Subcutaneous abdominal adipose tissue (tissue), 5 donors: ENCODE results near the gene HOXA2.

ENCODE experiments used
- H3K27ac ChIP-seq: one replicate; pipeline ENCODE4 v1.7.0; 2013; ENCODE audit warnings: low read depth, mild to moderate bottlenecking, inconsistent platforms, low read length, moderate library complexity
- H3K27me3 ChIP-seq, 5 donors: one replicate each; pipeline ENCODE4 v1.7.0; 2013; ENCODE audit warnings: low read length in 5 of 5, inconsistent platforms in 1 of 5; ENCODE audit not compliant: control insufficient read depth in 5 of 5, insufficient read depth in 4 of 5
- H3K36me3 ChIP-seq, 5 donors: one replicate each; pipeline ENCODE4 v1.7.0; 2013; ENCODE audit warnings: low read length in 5 of 5; ENCODE audit not compliant: control insufficient read depth in 5 of 5, insufficient read depth in 5 of 5
- H3K4me1 ChIP-seq, 5 donors: one replicate each; pipeline ENCODE4 v1.7.0; 2013; ENCODE audit warnings: low read length in 5 of 5, mild to moderate bottlenecking in 3 of 5, moderate library complexity in 1 of 5; ENCODE audit not compliant: control insufficient read depth in 5 of 5, insufficient read depth in 5 of 5
- H3K4me3 ChIP-seq, 5 donors: one replicate each; pipeline ENCODE4 v1.7.0; 2013; ENCODE audit warnings: low read length in 5 of 5, low read depth in 1 of 5
- H3K9ac ChIP-seq, 5 donors: one replicate each; pipeline ENCODE4 v1.7.0; 2013; ENCODE audit warnings: low read length in 5 of 5, mild to moderate bottlenecking in 4 of 5, moderate library complexity in 3 of 5
- H3K9me3 ChIP-seq, 5 donors: one replicate each; pipeline ENCODE4 v1.7.0; 2013; ENCODE audit warnings: low read length in 5 of 5; ENCODE audit not compliant: control insufficient read depth in 5 of 5
- donor health status: healthy.
- donor health status: healthy.
- donor health status: healthy.
- donor health status: healthy.
- donor health status: healthy.

Gene HOXA2

GRCh38 chr7:27146491-27147198 is 44.2 kb upstream of the HOXA2 start:
- H3K27ac ChIP-seq, result peak overlapping the region; percentile 95
- peak overlapping the region; percentile 62 to 90 (median 65) for H3K4me3 ChIP-seq
- peak overlapping the region in 4 of 5 donors; percentile 41 to 74 (median 61) for H3K9ac ChIP-seq
- H3K9me3 ChIP-seq, result no peaks in the 10 kb centered on the region
- peaks cover 0 to 7% (median 0%) of the 10 kb centered on the region in 5 donors for H3K27me3 ChIP-seq
- H3K4me1 ChIP-seq, result peaks cover 11 to 91% (median 87%) of the 10 kb centered on the region in 5 donors
- H3K36me3 ChIP-seq, result peaks cover 0 to 22% (median 16%) of the 10 kb centered on the region in 5 donors

GRCh38 chr7:27145914-27146412 is 43.5 kb upstream of the HOXA2 start:
- H3K9me3 ChIP-seq, result no peaks in the 10 kb centered on the region
- peak overlapping the region; percentile 95 for H3K27ac ChIP-seq
- H3K4me3 ChIP-seq, result peak overlapping the region in 2 of 5 donors; percentile 36 to 37
- peaks cover 4 to 25% (median 16%) of the 10 kb centered on the region in 5 donors for H3K36me3 ChIP-seq
- peak overlapping the region in 1 of 5 donors; percentile 8 for H3K9ac ChIP-seq
- H3K27me3 ChIP-seq, result peaks cover 0 to 4% (median 0%) of the 10 kb centered on the region in 5 donors
- peaks cover 9 to 88% (median 87%) of the 10 kb centered on the region in 5 donors for H3K4me1 ChIP-seq

- peaks cover 4 to 25% (median 16%) of the 10 kb centered on the region in 5 donors for H3K36me3 ChIP-seq
- peak overlapping the region in 3 of 5 donors; percentile 24 to 37 (median 36) for H3K4me3 ChIP-seq
- peak overlapping the region in 2 of 5 donors; percentile 10 to 35 for H3K9ac ChIP-seq
- peaks cover 0 to 4% (median 0%) of the 10 kb centered on the region in 5 donors for H3K27me3 ChIP-seq
- H3K27ac ChIP-seq, result peak overlapping the region; percentile 95
- peaks cover 9 to 89% (median 86%) of the 10 kb centered on the region in 5 donors for H3K4me1 ChIP-seq
- H3K9me3 ChIP-seq, result no peaks in the 10 kb centered on the region
These were observed 42.9 kb upstream of the HOXA2 start for GRCh38 chr7:27145165-27145913.

- peak overlapping the region in 2 of 5 donors; percentile 24 to 37 for H3K4me3 ChIP-seq
- peaks cover 4 to 25% (median 16%) of the 10 kb centered on the region in 5 donors for H3K36me3 ChIP-seq
- no peaks in the 10 kb centered on the region for H3K9me3 ChIP-seq
- H3K27ac ChIP-seq, result peak overlapping the region; percentile 95
- peak overlapping the region in 2 of 5 donors; percentile 10 to 35 for H3K9ac ChIP-seq
- H3K27me3 ChIP-seq, result peaks cover 0 to 4% (median 0%) of the 10 kb centered on the region in 5 donors
- H3K4me1 ChIP-seq, result peaks cover 11 to 89% (median 86%) of the 10 kb centered on the region in 5 donors
These were observed 42.3 kb upstream of the HOXA2 start for GRCh38 chr7:27144781-27145164.

DNA sequence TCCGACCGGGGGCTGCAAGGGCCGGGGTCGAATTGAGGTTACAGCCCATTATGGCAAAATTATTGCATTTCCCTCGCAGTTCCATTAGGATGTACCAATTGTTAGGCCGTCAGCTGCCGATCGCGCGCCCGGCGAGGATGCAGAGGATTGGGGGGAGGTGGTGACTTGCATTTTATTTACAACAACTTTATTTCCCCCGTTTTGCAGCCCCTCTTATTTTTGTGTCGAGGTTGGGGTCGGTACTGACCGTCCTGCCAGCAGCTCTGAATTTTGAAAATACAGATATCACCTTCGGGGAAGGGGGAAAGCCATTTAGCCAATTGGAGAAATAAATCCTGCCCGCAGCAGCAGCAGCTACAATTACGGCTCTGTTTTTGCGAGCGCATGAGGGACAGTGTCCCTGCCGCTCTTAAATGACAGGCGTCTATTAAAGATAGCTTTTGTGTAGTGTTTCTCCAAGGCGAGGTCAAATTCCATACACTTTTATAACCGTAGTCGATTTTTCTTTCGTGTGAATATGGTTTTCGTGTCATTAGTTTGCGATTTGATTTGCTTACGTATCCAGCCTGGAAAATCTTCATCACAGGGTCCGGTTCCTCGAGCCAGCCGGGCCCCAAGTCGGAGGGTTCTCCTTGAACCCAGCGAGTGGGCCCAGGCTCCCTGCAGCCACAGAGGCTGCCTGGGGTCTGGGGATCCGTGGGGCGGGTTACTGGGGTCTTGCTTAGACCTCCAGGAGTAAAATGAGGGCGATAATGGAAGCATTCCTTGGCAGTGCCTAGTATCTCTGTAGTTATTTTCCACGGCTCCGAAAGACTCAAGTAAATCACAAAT is 41.7 kb upstream of the HOXA2 start:
- peak overlapping the region; percentile 95 for H3K27ac ChIP-seq
- H3K27me3 ChIP-seq, result peaks cover 0 to 4% (median 0%) of the 10 kb centered on the region in 5 donors

GRCh38 chr7:27143023-27143949 is 40.8 kb upstream of the HOXA2 start, which contains the start of gene HOXA5:
Gene HOXA5 (minus strand): TSS chr7:27143681. CDS start chr7:27143607, 74 bp downstream.
- H3K27me3 ChIP-seq, result peaks cover 0 to 3% (median 0%) of the 10 kb centered on the region in 5 donors
- H3K36me3 ChIP-seq, result peaks cover 4 to 27% (median 16%) of the 10 kb centered on the region in 5 donors
- H3K4me1 ChIP-seq, result peaks cover 7 to 88% (median 86%) of the 10 kb centered on the region in 5 donors
- peak within 1 kb of the TSS; percentile 69 to 84 (median 75) for H3K4me3 ChIP-seq
- H3K9ac ChIP-seq, result peak within 1 kb of the TSS; percentile 56 to 79 (median 76)
- peak within 1 kb of the TSS; percentile 95 for H3K27ac ChIP-seq
- H3K9me3 ChIP-seq, result no peaks in the 10 kb centered on the region

More for the DNA sequence above, 41.7 kb upstream of the HOXA2 start:
- H3K4me1 ChIP-seq, result peaks cover 9 to 88% (median 86%) of the 10 kb centered on the region in 5 donors
- H3K9ac ChIP-seq, result no peak overlapping the region
- no peaks in the 10 kb centered on the region for H3K9me3 ChIP-seq
- H3K4me3 ChIP-seq, result peak overlapping the region in 4 of 5 donors; percentile 55 to 84 (median 74)
- H3K36me3 ChIP-seq, result peaks cover 4 to 27% (median 16%) of the 10 kb centered on the region in 5 donors

DNA sequence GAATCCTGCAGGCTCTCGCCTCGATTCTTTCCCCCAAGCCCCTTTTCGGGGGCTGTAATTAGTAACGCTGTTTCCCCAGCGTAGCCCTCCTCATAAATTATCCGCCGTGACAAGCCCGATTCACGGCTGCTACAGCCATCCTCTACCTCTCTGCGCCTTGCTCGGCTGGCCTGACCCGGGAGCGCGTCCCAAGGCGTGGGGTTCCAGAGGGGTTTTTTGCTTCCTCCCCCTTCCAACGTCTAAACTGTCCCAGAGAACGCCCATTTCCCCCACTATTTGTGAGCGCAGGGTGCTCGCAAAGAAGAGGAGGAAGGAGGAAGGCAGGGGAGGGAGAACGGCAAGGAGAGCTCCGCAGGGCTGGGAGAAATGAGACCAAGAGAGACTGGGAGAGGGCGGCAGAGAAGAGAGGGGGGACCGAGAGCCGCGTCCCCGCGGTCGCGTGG is 40.1 kb upstream of the HOXA2 start:
- Histone ChIP-seq H3K4me3 (peak overlapping the region; percentile 69 to 84 (median 75)), H3K27me3 (no peaks in the 10 kb centered on the region), H3K27ac (peak overlapping the region; percentile 95), H3K9me3 (no peaks in the 10 kb centered on the region), H3K9ac (peak overlapping the region; percentile 56 to 79 (median 76)), H3K36me3 (peaks cover 4 to 27% (median 16%) of the 10 kb centered on the region in 5 donors), H3K4me1 (peaks cover 6 to 91% (median 86%) of the 10 kb centered on the region in 5 donors)

- Histone ChIP-seq H3K4me1 (peaks cover 6 to 91% (median 86%) of the 10 kb centered on the region in 5 donors), H3K27ac (peak overlapping the region; percentile 95), H3K9me3 (no peaks in the 10 kb centered on the region), H3K4me3 (peak overlapping the region; percentile 69 to 84 (median 75)), H3K36me3 (peaks cover 4 to 27% (median 16%) of the 10 kb centered on the region in 5 donors), H3K27me3 (no peaks in the 10 kb centered on the region), H3K9ac (peak overlapping the region; percentile 56 to 79 (median 76))
These were observed 39.6 kb upstream of the HOXA2 start for GRCh38 chr7:27141923-27142579.
